ENCODE data around the gene TRMT13.

DNA sequence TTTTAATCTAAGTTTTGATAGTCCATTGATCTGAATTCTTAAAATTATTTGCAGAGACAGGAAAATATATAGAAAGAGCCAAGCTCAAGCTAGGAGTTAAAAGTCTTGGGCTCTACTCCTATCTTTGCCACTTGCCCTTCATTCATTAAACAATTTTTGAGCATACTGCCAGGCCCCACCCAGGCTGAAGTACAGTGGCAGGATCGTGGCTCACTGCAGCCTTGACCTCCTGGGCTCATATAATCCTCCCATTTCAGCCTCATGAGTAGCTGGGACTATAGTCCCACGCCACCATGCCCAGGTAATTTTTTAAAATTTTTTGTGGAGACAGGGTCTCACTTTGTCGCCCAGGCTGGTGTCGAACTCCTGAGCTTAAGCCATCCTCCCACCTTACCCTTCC is 8.2 kb downstream of the TRMT13 start:
- TF ChIP-seq, protein P1, sequence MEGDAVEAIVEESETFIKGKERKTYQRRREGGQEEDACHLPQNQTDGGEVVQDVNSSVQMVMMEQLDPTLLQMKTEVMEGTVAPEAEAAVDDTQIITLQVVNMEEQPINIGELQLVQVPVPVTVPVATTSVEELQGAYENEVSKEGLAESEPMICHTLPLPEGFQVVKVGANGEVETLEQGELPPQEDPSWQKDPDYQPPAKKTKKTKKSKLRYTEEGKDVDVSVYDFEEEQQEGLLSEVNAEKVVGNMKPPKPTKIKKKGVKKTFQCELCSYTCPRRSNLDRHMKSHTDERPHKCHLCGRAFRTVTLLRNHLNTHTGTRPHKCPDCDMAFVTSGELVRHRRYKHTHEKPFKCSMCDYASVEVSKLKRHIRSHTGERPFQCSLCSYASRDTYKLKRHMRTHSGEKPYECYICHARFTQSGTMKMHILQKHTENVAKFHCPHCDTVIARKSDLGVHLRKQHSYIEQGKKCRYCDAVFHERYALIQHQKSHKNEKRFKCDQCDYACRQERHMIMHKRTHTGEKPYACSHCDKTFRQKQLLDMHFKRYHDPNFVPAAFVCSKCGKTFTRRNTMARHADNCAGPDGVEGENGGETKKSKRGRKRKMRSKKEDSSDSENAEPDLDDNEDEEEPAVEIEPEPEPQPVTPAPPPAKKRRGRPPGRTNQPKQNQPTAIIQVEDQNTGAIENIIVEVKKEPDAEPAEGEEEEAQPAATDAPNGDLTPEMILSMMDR (IDR thresholded peaks at IDR 0.05; ENCODE audit: low read length) = no peak
- TF ChIP-seq EZH2 (IDR thresholded peaks at IDR 0.05; ENCODE audit: borderline replicate concordance, low read length) = no peak

Measured in OCI-LY1 (cell line).